Stimulated activated CD8-positive, alpha-beta memory T cell treated with anti-CD3 and anti-CD28 coated beads, Interleukin-15, amount 100 ng/mL, for 4 hours (primary cell): ENCODE data around the gene IQSEC3.
A peak's percentile ranks its signal among the peaks of the same experiment; 100 is the strongest.
"Not testable (repeated sequence)": the region's sequence is repeated elsewhere in the genome, so short reads cannot be mapped to it uniquely, and the experiment has no call there.

Experiments
- DNase-seq, 2 donors: peaks; one replicate each; pipeline ENCODE4 v3.0.0-alpha.2; 2020; ENCODE audit warnings: low read depth in 2 of 2

IQSEC3 gene

GRCh38 chr12:52902-53734, 13.4 kb upstream of the IQSEC3 start:
- not testable (repeated sequence) for DNase-seq

GRCh38 chr12:53735-54730, 12.5 kb upstream of the IQSEC3 start:
- DNase-seq, result no peak

- DNase-seq, result no peak
Observed at GRCh38 chr12:54750-55535, 11.6 kb upstream of the IQSEC3 start.

GRCh38 chr12:56683-57346, 9.8 kb upstream of the IQSEC3 start:
- DNase-seq, result no peak

GRCh38 chr12:57539-57938, 9.0 kb upstream of the IQSEC3 start:
- DNase-seq, result no peak

- DNase-seq, result no peak
Observed at GRCh38 chr12:58832-59231, 7.7 kb upstream of the IQSEC3 start.

GRCh38 chr12:61845-62244, 4.7 kb upstream of the IQSEC3 start:
- DNase-seq, result not testable (repeated sequence)

GRCh38 chr12:65491-66063, 990 bp upstream of the IQSEC3 start:
- DNase-seq, result not testable (repeated sequence)

GRCh38 chr12:66782-67504, 376 bp downstream of the IQSEC3 start:
- not testable (repeated sequence) for DNase-seq

GRCh38 chr12:69677-70076, 3.1 kb downstream of the IQSEC3 start:
- DNase-seq, result not testable (repeated sequence)

GRCh38 chr12:70541-70940, 4.0 kb downstream of the IQSEC3 start:
- not testable (repeated sequence) for DNase-seq

GRCh38 chr12:72018-72417, 5.5 kb downstream of the IQSEC3 start:
- DNase-seq, result not testable (repeated sequence)

- not testable (repeated sequence) for DNase-seq
Observed at GRCh38 chr12:74420-75190, 8.0 kb downstream of the IQSEC3 start.

- DNase-seq, result not testable (repeated sequence)
Observed at GRCh38 chr12:75541-75940, 9.0 kb downstream of the IQSEC3 start.

- not testable (repeated sequence) for DNase-seq
Observed at GRCh38 chr12:76102-76501, 9.5 kb downstream of the IQSEC3 start.

- DNase-seq, result not testable (repeated sequence)
Observed at GRCh38 chr12:76551-76950, 10.0 kb downstream of the IQSEC3 start.

GRCh38 chr12:77101-77719, 10.6 kb downstream of the IQSEC3 start:
- not testable (repeated sequence) for DNase-seq

- peak; percentile 8 to 32 for DNase-seq
Observed at GRCh38 chr12:77769-78383, 11.3 kb downstream of the IQSEC3 start.
